Panc1 (cell line): Measurements from ENCODE around the gene LARP1. TPM values are rescaled to one million over a fixed set of nuclear protein-coding genes. Genes with fewer than 3 reads are reported as not detected.
A peak's percentile ranks its signal among the peaks of the same experiment; 100 is the strongest.

Experiments
- ATAC-seq: fragments of 200-7000 bp; cut with Tn5 transposase; 2 replicates; pipeline ENCODE4 v1.9.1; 2020; ENCODE audit warnings: mild to moderate bottlenecking, moderate library complexity
- BruUV-seq: library from RNA; stranded (reverse); fragments of 400-500 nt; replicated peaks from 2 replicates; lab custom pipeline; 2021; lab: Mats Ljungman, UMichigan
- CTCF ChIA-PET: fragments of 300-600 bp; sonication (Branson Sonifier 250); formaldehyde crosslinking; loops from one replicate; lab custom pipeline; 2022; ENCODE audit warnings: antibody characterized with exemption; lab: Charles Lee
- POLR2A ChIA-PET: fragments of 300-600 bp; sonication (Branson Sonifier 250); formaldehyde crosslinking; loops from one replicate; lab custom pipeline; 2022; ENCODE audit warnings: antibody characterized with exemption; lab: Charles Lee
- DNase-seq: peaks from one replicate; pipeline ENCODE4 v3.0.0-alpha.2; 2010; ENCODE audit warnings: low read depth, low spot score
- H3K27ac ChIP-seq: 2 replicates; pipeline ENCODE4 v1.5.1; 2011; ENCODE audit warnings: mild to moderate bottlenecking, low read length, inconsistent platforms
- H3K27me3 ChIP-seq: fragments of 200-500 bp; sonication (Bioruptor generic); 2 replicates; pipeline ENCODE4 v1.6.0; 2014; ENCODE audit warnings: low read length, inconsistent platforms; ENCODE audit not compliant: control insufficient read depth, insufficient read depth
- H3K36me3 ChIP-seq: fragments of 200-500 bp; sonication (Bioruptor generic); 2 replicates; pipeline ENCODE4 v1.5.1; 2014; ENCODE audit warnings: inconsistent platforms, mild to moderate bottlenecking, low read length, moderate library complexity; ENCODE audit not compliant: control insufficient read depth, insufficient read depth
- H3K4me1 ChIP-seq: 2 replicates; pipeline ENCODE4 v1.5.1; 2011; ENCODE audit warnings: inconsistent platforms, mild to moderate bottlenecking, low read length, moderate library complexity; ENCODE audit not compliant: control insufficient read depth, insufficient read depth
- H3K4me3 ChIP-seq, 2 experiments: 2 replicates each; pipeline ENCODE4 v1.5.1; 2011 to 2012; ENCODE audit warnings: low read depth in 2 of 2, low read length in 2 of 2, mild to moderate bottlenecking in 2 of 2, inconsistent platforms in 1 of 2, moderate library complexity in 1 of 2
- H3K9me3 ChIP-seq: fragments of 200-500 bp; sonication (Bioruptor generic); 2 replicates; pipeline ENCODE4 v1.5.1; 2014; ENCODE audit warnings: low read depth, mild to moderate bottlenecking, inconsistent platforms, low read length, moderate library complexity; ENCODE audit not compliant: control insufficient read depth, insufficient read depth
- POLR2AphosphoS5 ChIP-seq: IDR thresholded peaks from 2 replicates; pipeline ENCODE4 v1.6.1; 2012; ENCODE audit warnings: mild to moderate bottlenecking, low read depth, low read length, moderate library complexity
- SIN3A ChIP-seq: IDR thresholded peaks from 2 replicates; pipeline ENCODE4 v1.6.1; 2012; ENCODE audit warnings: low read depth, mild to moderate bottlenecking, low read length, moderate library complexity, borderline replicate concordance; ENCODE audit not compliant: insufficient read depth
- TCF7L2 ChIP-seq: IDR thresholded peaks from 2 replicates; pipeline ENCODE4 v1.6.1; 2011; ENCODE audit warnings: mild to moderate bottlenecking, low read depth, low read length, inconsistent platforms
- in situ Hi-C: cut with HindIII; loops from 2 replicates; pipeline ENCODE4 v1.10.0; 2016; ENCODE audit warnings: low sequenced_read_pairs, low pct_unique_long_range_greater_than_20kb
- intact Hi-C: fragments of 100-400 bp; cut with micrococcal nuclease; formaldehyde crosslinking; loops from one replicate; pipeline ENCODE4 v1.10.0; 2022; ENCODE audit not compliant: unreplicated experiment
- total RNA-seq: library from RNA; stranded (reverse); gene quantifications from one replicate; pipeline ENCODE4 v1.2.1, GENCODE V29; 2021; ENCODE audit not compliant: unreplicated experiment
- TF ChIP-seq, protein P1 (sequence below): fragments of 450-650 bp; IDR thresholded peaks from 2 replicates; pipeline ENCODE4 v1.5.1; 2017; ENCODE audit warnings: mild to moderate bottlenecking
- TF ChIP-seq, protein P2 (sequence below), 2 experiments: IDR thresholded peaks; 2 replicates each; pipeline ENCODE4 v1.6.1; 2011 to 2012; ENCODE audit warnings: low read depth in 2 of 2, control low read depth in 1 of 2, low read length in 1 of 2, mild to moderate bottlenecking in 1 of 2, moderate library complexity in 1 of 2; ENCODE audit not compliant: insufficient read depth in 1 of 2

The LARP1 gene
- total RNA-seq, 1 experiment from 2014 or later = 325 TPM

DNA sequence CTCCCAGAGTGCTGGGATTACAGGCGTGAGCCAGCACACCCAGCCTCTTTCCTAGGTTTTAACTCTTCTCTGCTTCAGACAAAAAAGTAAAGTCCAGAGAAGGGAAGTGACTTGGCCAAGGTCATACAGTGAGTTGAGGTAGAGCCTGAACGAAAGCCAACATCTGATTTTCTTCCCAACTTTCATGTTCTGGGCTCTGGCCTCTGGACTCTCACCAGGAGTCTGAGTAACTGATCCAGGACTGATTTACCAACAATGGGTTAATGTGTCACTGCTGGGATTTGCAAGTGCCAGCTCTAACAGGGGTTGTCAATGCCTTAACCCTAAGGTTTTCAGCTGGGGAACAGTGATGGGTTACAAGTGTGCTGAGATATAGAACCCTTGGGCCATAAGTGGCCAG is 32.2 kb upstream of the LARP1 start:
- ATAC-seq (no peak), DNase-seq (no peak)
- no peak overlapping the region for H3K4me3 ChIP-seq
- H3K27me3 ChIP-seq = no peaks in the 10 kb centered on the region
- in situ Hi-C loops (no loop called here), intact Hi-C loops (no loop called here)
- H3K9me3 ChIP-seq = no peaks in the 10 kb centered on the region
- BruUV-seq = no TSS peak
- TF ChIP-seq, protein P1, sequence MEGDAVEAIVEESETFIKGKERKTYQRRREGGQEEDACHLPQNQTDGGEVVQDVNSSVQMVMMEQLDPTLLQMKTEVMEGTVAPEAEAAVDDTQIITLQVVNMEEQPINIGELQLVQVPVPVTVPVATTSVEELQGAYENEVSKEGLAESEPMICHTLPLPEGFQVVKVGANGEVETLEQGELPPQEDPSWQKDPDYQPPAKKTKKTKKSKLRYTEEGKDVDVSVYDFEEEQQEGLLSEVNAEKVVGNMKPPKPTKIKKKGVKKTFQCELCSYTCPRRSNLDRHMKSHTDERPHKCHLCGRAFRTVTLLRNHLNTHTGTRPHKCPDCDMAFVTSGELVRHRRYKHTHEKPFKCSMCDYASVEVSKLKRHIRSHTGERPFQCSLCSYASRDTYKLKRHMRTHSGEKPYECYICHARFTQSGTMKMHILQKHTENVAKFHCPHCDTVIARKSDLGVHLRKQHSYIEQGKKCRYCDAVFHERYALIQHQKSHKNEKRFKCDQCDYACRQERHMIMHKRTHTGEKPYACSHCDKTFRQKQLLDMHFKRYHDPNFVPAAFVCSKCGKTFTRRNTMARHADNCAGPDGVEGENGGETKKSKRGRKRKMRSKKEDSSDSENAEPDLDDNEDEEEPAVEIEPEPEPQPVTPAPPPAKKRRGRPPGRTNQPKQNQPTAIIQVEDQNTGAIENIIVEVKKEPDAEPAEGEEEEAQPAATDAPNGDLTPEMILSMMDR = no peak
- TF ChIP-seq SIN3A = no peak
- POLR2A ChIA-PET = no interaction called here
- H3K36me3 ChIP-seq = no peaks in the 10 kb centered on the region
- no peaks in the 10 kb centered on the region for H3K4me1 ChIP-seq
- no peak overlapping the region for H3K27ac ChIP-seq
- CTCF ChIA-PET = no interaction called here

DNA sequence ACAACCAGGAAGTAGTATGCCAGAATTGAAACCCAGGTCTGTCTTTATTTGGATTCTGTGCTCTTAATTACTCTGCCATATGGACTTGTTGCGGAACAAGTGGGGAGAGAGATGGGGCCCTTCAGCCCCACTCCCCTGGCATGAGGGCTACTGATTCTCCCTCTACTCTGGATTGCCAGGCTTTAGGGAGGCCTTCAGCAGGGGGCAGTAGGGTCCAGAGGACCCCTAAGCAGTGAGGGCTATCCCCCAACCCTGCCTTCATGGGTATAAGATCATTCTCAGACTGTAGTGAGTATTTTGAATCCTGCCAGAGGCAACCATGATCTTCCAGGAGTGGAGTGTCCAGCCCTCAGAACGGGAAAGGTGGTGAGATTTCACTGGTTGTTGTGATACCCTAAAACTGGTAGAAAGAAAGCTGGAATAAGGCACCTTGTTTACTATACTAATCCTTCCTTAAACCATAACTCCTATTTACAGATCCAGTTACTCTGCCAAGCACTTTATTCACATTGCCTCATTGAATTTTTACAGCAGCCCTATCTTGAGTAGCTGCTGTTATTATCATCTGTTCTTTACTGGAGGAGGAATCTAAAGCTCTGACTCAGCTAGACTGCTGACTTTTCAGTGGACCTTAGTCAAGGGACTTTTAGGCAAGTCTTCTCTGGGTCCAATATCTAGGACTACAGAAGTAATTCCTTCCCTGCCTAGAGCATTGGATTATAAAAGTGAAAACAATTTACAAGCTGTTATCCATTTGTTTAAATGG is 31.3 kb upstream of the LARP1 start:
- Histone ChIP-seq H3K27ac (no peak overlapping the region), H3K9me3 (no peaks in the 10 kb centered on the region), H3K4me1 (no peaks in the 10 kb centered on the region), H3K4me3 (no peak overlapping the region), H3K36me3 (no peaks in the 10 kb centered on the region), H3K27me3 (no peaks in the 10 kb centered on the region)
- intact Hi-C loops (no loop called here), in situ Hi-C loops (no loop called here)
- POLR2A ChIA-PET = no interaction called here
- CTCF ChIA-PET = no interaction called here
- TSS peak; percentile 14 for BruUV-seq
- ATAC-seq = no peak
- TF ChIP-seq, protein P1 = no peak
- TF ChIP-seq SIN3A = no peak
- TF ChIP-seq POLR2AphosphoS5 = no peak
- no peak for TF ChIP-seq TCF7L2
- DNase-seq = no peak

DNA sequence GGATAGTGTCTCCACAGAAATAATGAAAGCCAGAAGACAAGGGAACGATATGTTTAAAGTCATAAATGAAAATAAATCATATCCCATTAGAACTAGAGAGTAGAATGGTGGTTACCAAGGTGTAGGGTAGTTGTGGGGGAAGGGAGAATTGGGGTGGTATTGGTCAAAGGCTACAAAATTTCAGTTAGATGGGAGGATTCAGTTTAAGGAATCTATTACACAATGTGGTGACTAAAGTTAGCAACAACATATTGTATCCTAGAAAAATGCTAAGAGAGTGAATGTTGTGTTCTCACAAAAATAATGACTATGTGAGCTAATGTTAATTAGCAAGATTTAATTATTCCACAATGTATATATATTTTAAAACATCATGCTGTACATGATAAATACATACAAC is 27.8 kb upstream of the LARP1 start:
- Histone ChIP-seq H3K36me3 (no peaks in the 10 kb centered on the region), H3K9me3 (no peaks in the 10 kb centered on the region), H3K4me1 (no peaks in the 10 kb centered on the region), H3K27me3 (no peaks in the 10 kb centered on the region), H3K4me3 (no peak overlapping the region), H3K27ac (no peak overlapping the region)
- POLR2A ChIA-PET = no interaction called here
- ATAC-seq (no peak), DNase-seq (no peak)
- TF ChIP-seq POLR2AphosphoS5 = no peak
- TF ChIP-seq SIN3A = no peak
- TF ChIP-seq, protein P2, sequence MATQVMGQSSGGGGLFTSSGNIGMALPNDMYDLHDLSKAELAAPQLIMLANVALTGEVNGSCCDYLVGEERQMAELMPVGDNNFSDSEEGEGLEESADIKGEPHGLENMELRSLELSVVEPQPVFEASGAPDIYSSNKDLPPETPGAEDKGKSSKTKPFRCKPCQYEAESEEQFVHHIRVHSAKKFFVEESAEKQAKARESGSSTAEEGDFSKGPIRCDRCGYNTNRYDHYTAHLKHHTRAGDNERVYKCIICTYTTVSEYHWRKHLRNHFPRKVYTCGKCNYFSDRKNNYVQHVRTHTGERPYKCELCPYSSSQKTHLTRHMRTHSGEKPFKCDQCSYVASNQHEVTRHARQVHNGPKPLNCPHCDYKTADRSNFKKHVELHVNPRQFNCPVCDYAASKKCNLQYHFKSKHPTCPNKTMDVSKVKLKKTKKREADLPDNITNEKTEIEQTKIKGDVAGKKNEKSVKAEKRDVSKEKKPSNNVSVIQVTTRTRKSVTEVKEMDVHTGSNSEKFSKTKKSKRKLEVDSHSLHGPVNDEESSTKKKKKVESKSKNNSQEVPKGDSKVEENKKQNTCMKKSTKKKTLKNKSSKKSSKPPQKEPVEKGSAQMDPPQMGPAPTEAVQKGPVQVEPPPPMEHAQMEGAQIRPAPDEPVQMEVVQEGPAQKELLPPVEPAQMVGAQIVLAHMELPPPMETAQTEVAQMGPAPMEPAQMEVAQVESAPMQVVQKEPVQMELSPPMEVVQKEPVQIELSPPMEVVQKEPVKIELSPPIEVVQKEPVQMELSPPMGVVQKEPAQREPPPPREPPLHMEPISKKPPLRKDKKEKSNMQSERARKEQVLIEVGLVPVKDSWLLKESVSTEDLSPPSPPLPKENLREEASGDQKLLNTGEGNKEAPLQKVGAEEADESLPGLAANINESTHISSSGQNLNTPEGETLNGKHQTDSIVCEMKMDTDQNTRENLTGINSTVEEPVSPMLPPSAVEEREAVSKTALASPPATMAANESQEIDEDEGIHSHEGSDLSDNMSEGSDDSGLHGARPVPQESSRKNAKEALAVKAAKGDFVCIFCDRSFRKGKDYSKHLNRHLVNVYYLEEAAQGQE (IDR thresholded peaks at IDR 0.05; ENCODE audit: insufficient read depth in 1 of 2, low read depth in 2 of 2, low read length in 1 of 2) = no peak
- no peak for TF ChIP-seq TCF7L2
- TF ChIP-seq, protein P1 = no peak
- intact Hi-C loops (no loop called here), in situ Hi-C loops (no loop called here)
- BruUV-seq = no TSS peak
- CTCF ChIA-PET = no interaction called here
